ENCODE measurements around the gene CFAP90. TPM values are rescaled to one million over a fixed set of nuclear protein-coding genes. Genes with fewer than 3 reads are reported as not detected.
A peak's percentile ranks its signal among the peaks of the same experiment; 100 is the strongest.

CFAP90 gene
- total and polyA plus RNA-seq, 4 donors, result 13.0 to 29.8 (median 15.6) TPM

DNA sequence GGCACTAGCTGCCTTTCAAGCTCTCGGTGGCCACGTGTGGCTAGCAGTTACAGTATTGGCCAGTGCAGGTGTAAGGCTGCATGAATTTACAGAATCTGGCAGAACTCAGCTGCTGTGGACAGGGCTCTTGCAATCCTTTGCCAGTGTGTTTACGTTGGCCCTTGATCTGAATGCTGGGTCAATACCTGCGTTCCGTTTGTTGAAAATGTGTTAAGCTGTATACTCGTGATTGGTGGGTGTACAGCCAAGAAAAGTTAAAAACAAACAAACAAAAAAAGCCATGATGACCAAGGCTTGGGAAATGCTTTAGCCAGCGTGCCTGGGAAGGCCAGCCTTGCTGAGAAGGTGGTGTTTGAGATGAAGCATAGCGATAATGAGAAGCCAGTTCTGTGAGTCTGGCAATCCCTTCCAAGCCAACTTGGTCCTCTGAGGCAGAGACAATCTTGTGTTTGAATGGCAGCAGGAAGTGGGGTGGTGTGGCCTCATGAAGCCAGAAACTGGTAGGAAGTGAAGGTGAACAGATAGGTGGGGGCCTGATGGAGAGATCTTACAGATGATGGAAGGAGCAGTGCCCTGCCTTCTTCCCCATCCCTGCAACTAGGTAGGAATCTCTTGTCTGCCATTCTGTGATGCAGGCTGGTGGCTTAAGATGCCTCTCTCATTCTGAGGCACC is 820 bp upstream of the CFAP90 start:
- Histone ChIP-seq H3K9ac (ENCODE audit: insufficient read depth in 1 of 2, low read length in 2 of 2) (no peak overlapping the region), H3K27ac (ENCODE audit: low read depth in 1 of 2, low read length in 1 of 2) (peak overlapping the region in 1 of 2 donors; percentile 5), H3K9me3 (ENCODE audit: control insufficient read depth in 4 of 4, insufficient read depth in 3 of 4, low read length in 3 of 4) (peaks cover 0 to 2% (median 0%) of the 10 kb centered on the region in 4 donors), H3K27me3 (ENCODE audit: control insufficient read depth in 3 of 3, insufficient read depth in 3 of 3, low read length in 2 of 3) (peaks cover 0 to 13% (median 0%) of the 10 kb centered on the region in 3 donors), H3K4me1 (ENCODE audit: control insufficient read depth in 5 of 5, insufficient read depth in 5 of 5, low read length in 5 of 5) (peaks cover 0 to 20% (median 6%) of the 10 kb centered on the region in 5 donors), H3K4me3 (no peak overlapping the region), H3K36me3 (ENCODE audit: control insufficient read depth in 4 of 4, insufficient read depth in 4 of 4, low read length in 4 of 4) (no peaks in the 10 kb centered on the region)
- DNase-seq, result peak in 1 of 3 donors; percentile 13
- no peak for TF ChIP-seq CTCF (IDR thresholded peaks at IDR 0.05; ENCODE audit: control extremely low read depth, extremely low read depth)
- ATAC-seq (ENCODE audit: insufficient read depth, low FRiP score), result no peak
- 70 to 75% methylated on average over 8 of the region's 8 CpGs for WGBS, 2 donors

- peaks cover 0 to 2% (median 0%) of the 10 kb centered on the region in 4 donors for H3K9me3 ChIP-seq (ENCODE audit: control insufficient read depth in 4 of 4, insufficient read depth in 3 of 4, low read length in 3 of 4)
- DNase-seq (no peak), ATAC-seq (ENCODE audit: insufficient read depth, low FRiP score) (no peak)
- H3K4me1 ChIP-seq (ENCODE audit: control insufficient read depth in 5 of 5, insufficient read depth in 5 of 5, low read length in 5 of 5), result peaks cover 0 to 20% (median 6%) of the 10 kb centered on the region in 5 donors
- no peaks in the 10 kb centered on the region for H3K36me3 ChIP-seq (ENCODE audit: control insufficient read depth in 4 of 4, insufficient read depth in 4 of 4, low read length in 4 of 4)
- no peak for TF ChIP-seq CTCF (IDR thresholded peaks at IDR 0.05; ENCODE audit: control extremely low read depth, extremely low read depth)
- peak overlapping the region in 1 of 2 donors; percentile 5 for H3K27ac ChIP-seq (ENCODE audit: low read depth in 1 of 2, low read length in 1 of 2)
- H3K9ac ChIP-seq (ENCODE audit: insufficient read depth in 1 of 2, low read length in 2 of 2), result no peak overlapping the region
- H3K4me3 ChIP-seq, result no peak overlapping the region
- peaks cover 0 to 13% (median 0%) of the 10 kb centered on the region in 3 donors for H3K27me3 ChIP-seq (ENCODE audit: control insufficient read depth in 3 of 3, insufficient read depth in 3 of 3, low read length in 2 of 3)
- WGBS, 2 donors, result 57 to 60% methylated on average over 15 to 16 of the region's 16 CpGs
These were observed 283 bp upstream of the CFAP90 start for GRCh38 chr5:7851240-7851592.

- Histone ChIP-seq H3K9ac (ENCODE audit: insufficient read depth in 1 of 2, low read length in 2 of 2) (peak overlapping the region in 1 of 2 donors; percentile 37), H3K9me3 (ENCODE audit: control insufficient read depth in 4 of 4, insufficient read depth in 3 of 4, low read length in 3 of 4) (peaks cover 0 to 2% (median 0%) of the 10 kb centered on the region in 4 donors), H3K4me3 (no peak overlapping the region), H3K27me3 (ENCODE audit: control insufficient read depth in 3 of 3, insufficient read depth in 3 of 3, low read length in 2 of 3) (peaks cover 0 to 13% (median 3%) of the 10 kb centered on the region in 3 donors), H3K4me1 (ENCODE audit: control insufficient read depth in 5 of 5, insufficient read depth in 5 of 5, low read length in 5 of 5) (peaks cover 0 to 20% (median 6%) of the 10 kb centered on the region in 5 donors), H3K27ac (ENCODE audit: low read depth in 1 of 2, low read length in 1 of 2) (no peak overlapping the region), H3K36me3 (ENCODE audit: control insufficient read depth in 4 of 4, insufficient read depth in 4 of 4, low read length in 4 of 4) (no peaks in the 10 kb centered on the region)
- 3 to 4% methylated on average over 44 of the region's 44 CpGs for WGBS, 2 donors
- no peak for ATAC-seq (ENCODE audit: insufficient read depth, low FRiP score)
- DNase-seq, result peak; percentile 50 to 55 (median 54)
- no peak for TF ChIP-seq CTCF (IDR thresholded peaks at IDR 0.05; ENCODE audit: control extremely low read depth, extremely low read depth)
These were observed 1.1 kb downstream of the CFAP90 start for GRCh38 chr5:7849681-7850394.

All from lung (tissue), 12 donors.